Neural cell (in vitro differentiated cells): ENCODE data around the gene CSGALNACT2. TPM values are rescaled to one million over a fixed set of nuclear protein-coding genes. Genes with fewer than 3 reads are reported as not detected.

Source experiments
- H2AFZ ChIP-seq: fragments of 200-600, 300-800 bp; sonication (generic), shearing (Covaris generic); 2 replicates; pipeline ENCODE4 v1.6.0; 2014; ENCODE audit warnings: low read depth, mild to moderate bottlenecking, antibody characterized with exemption, low read length, moderate library complexity
- H3F3A ChIP-seq: fragments of 200-600 bp; shearing (Covaris generic); 2 replicates; pipeline ENCODE4 v1.6.1; 2016; ENCODE audit warnings: mild to moderate bottlenecking, moderate library complexity, mixed read lengths, antibody characterized with exemption, low read length; ENCODE audit not compliant: insufficient read depth, poor library complexity, severe bottlenecking
- H3K27ac ChIP-seq: fragments of 200-600, 300-800 bp; sonication (generic), shearing (Covaris generic); 2 replicates; pipeline ENCODE4 v1.5.1; 2014; ENCODE audit warnings: mild to moderate bottlenecking, low read length, moderate library complexity
- H3K27me3 ChIP-seq: fragments of 300-800, 200-600 bp; sonication (generic), shearing (Covaris generic); 2 replicates; pipeline ENCODE4 v1.6.0; 2014; ENCODE audit warnings: mild to moderate bottlenecking, low read depth, low read length, moderate library complexity; ENCODE audit not compliant: insufficient read depth
- H3K36me3 ChIP-seq: fragments of 300-800, 200-600 bp; sonication (generic), shearing (Covaris generic); 2 replicates; pipeline ENCODE4 v1.5.1; 2014; ENCODE audit warnings: mild to moderate bottlenecking, antibody characterized with exemption, low read length, moderate library complexity; ENCODE audit not compliant: insufficient read depth
- H3K4me2 ChIP-seq: fragments of 300-800, 200-600 bp; sonication (generic), shearing (Covaris generic); 2 replicates; pipeline ENCODE4 v1.6.0; 2014; ENCODE audit warnings: mild to moderate bottlenecking, low read length
- H3K4me3 ChIP-seq: fragments of 300-800, 200-600 bp; sonication (generic), shearing (Covaris generic); 2 replicates; pipeline ENCODE4 v1.5.1; 2014; ENCODE audit warnings: mild to moderate bottlenecking, low read length, moderate library complexity
- H3K79me2 ChIP-seq: fragments of 200-600 bp; shearing (Covaris generic); replicated peaks from 2 replicates; pipeline ENCODE4 v1.6.0; 2014; ENCODE audit warnings: mild to moderate bottlenecking, low read length, moderate library complexity; ENCODE audit not compliant: insufficient read depth
- H3K9ac ChIP-seq: fragments of 300-800, 200-600 bp; sonication (generic), shearing (Covaris generic); 2 replicates; pipeline ENCODE4 v1.6.1; 2016; ENCODE audit warnings: mild to moderate bottlenecking, low read length, mixed read lengths
- H3K9me2 ChIP-seq: fragments of 200-600 bp; shearing (Covaris generic); 2 replicates; pipeline ENCODE4 v1.6.1; 2016; ENCODE audit warnings: mild to moderate bottlenecking, low read length, mixed read lengths; ENCODE audit not compliant: insufficient read depth
- H3K9me3 ChIP-seq: fragments of 200-600, 300-800 bp; sonication (generic), shearing (Covaris generic); 2 replicates; pipeline ENCODE4 v1.6.1; 2016; ENCODE audit warnings: mild to moderate bottlenecking, mixed run types, low read length, moderate library complexity, mixed read lengths
- H4K20me1 ChIP-seq: fragments of 200-600 bp; shearing (Covaris generic); 2 replicates; pipeline ENCODE4 v1.6.1; 2016; ENCODE audit warnings: mild to moderate bottlenecking, mixed run types; ENCODE audit not compliant: insufficient read depth
- CTCF ChIP-seq: fragments of 450-650 bp; IDR thresholded peaks from 2 replicates; pipeline ENCODE4 v1.5.1; 2014; ENCODE audit warnings: antibody characterized with exemption, mild to moderate bottlenecking, moderate library complexity; ENCODE audit not compliant: poor library complexity, severe bottlenecking
- EP300 ChIP-seq: fragments of 450-650 bp; conservative IDR thresholded peaks from 2 replicates; pipeline ENCODE4 v1.6.1; 2014; ENCODE audit warnings: antibody characterized with exemption, mild to moderate bottlenecking, moderate library complexity; ENCODE audit not compliant: poor library complexity, severe bottlenecking
- EZH2 ChIP-seq: fragments of 200-600, 300-800 bp; shearing (Covaris generic), sonication (generic); IDR thresholded peaks from 2 replicates; pipeline ENCODE4 v1.6.1; 2014; ENCODE audit warnings: antibody characterized with exemption, low read length, borderline replicate concordance, mild to moderate bottlenecking; ENCODE audit not compliant: insufficient read depth, poor library complexity, severe bottlenecking
- MXI1 ChIP-seq: fragments of 450-650 bp; conservative IDR thresholded peaks from 2 replicates; pipeline ENCODE4 v1.6.1; 2014; ENCODE audit warnings: antibody characterized with exemption, mild to moderate bottlenecking; ENCODE audit not compliant: poor library complexity, severe bottlenecking
- POLR2AphosphoS5 ChIP-seq: IDR thresholded peaks from 2 replicates; pipeline ENCODE4 v1.6.1; 2012
- RAD21 ChIP-seq: fragments of 450-650 bp; conservative IDR thresholded peaks from 2 replicates; pipeline ENCODE4 v1.6.1; 2014; ENCODE audit warnings: antibody characterized with exemption, mild to moderate bottlenecking, moderate library complexity
- REST ChIP-seq: IDR thresholded peaks from 2 replicates; pipeline ENCODE4 v1.6.1; 2012; ENCODE audit warnings: borderline replicate concordance
- SMC3 ChIP-seq: fragments of 450-650 bp; conservative IDR thresholded peaks from 2 replicates; pipeline ENCODE4 v1.6.1; 2014; ENCODE audit warnings: antibody characterized with exemption, mild to moderate bottlenecking, moderate library complexity; ENCODE audit not compliant: poor library complexity
- TAF1 ChIP-seq: IDR thresholded peaks from 2 replicates; pipeline ENCODE4 v1.6.1; 2012; ENCODE audit warnings: low read depth
- polyA plus RNA-seq: library from polyadenylated mRNA; depleted of rRNA; stranded (reverse); fragments of >200 nt; gene quantifications from 2 replicates; pipeline ENCODE4 v1.2.3, GENCODE V29; 2014

Gene CSGALNACT2
- polyA plus RNA-seq, 1 donor from 2014 or later = 20.7 TPM

GRCh38 chr10:43105102-43105955 lies 32.9 kb upstream of the CSGALNACT2 start:
- no peaks in the 10 kb centered on the region for H3K79me2 ChIP-seq
- H3K9me3 ChIP-seq = no peaks in the 10 kb centered on the region
- no peaks in the 10 kb centered on the region for H3K9me2 ChIP-seq
- peaks cover 22% of the 10 kb centered on the region for H3K27me3 ChIP-seq
- TF ChIP-seq POLR2AphosphoS5 = no peak
- no peak for TF ChIP-seq TAF1
- peak; percentile 100 for TF ChIP-seq RAD21
- TF ChIP-seq EP300 = no peak
- peak; percentile 99 for TF ChIP-seq CTCF
- no peak for TF ChIP-seq EZH2
- TF ChIP-seq MXI1 = no peak
- TF ChIP-seq SMC3 = peak; percentile 98
- TF ChIP-seq REST = no peak
- H3K36me3 ChIP-seq = no peaks in the 10 kb centered on the region
- peak overlapping the region; percentile 58 for H3K9ac ChIP-seq
- H3K4me2 ChIP-seq = no peak overlapping the region
- peak overlapping the region; percentile 76 for H2AFZ ChIP-seq
- no peak overlapping the region for H3K27ac ChIP-seq
- no peaks in the 10 kb centered on the region for H3F3A ChIP-seq
- no peaks in the 10 kb centered on the region for H4K20me1 ChIP-seq
- H3K4me3 ChIP-seq = peak overlapping the region; percentile 73

DNA sequence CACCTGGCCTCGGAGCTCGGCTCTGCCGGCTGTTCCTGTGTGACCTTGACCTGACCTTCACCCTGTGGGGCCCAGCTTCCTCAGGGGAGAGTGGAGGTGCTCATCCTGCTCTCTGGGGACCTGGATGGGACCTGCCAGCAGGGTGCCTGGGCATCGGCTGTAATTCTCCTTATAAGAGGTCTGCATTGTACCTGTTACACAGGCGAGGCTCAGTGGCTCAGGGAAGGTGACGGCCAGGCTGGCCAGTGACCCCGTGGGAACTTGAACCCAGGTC lies 32.4 kb upstream of the CSGALNACT2 start:
- H3K9ac ChIP-seq = no peak overlapping the region
- H2AFZ ChIP-seq = no peak overlapping the region
- no peak overlapping the region for H3K4me2 ChIP-seq
- H3F3A ChIP-seq = no peaks in the 10 kb centered on the region
- no peaks in the 10 kb centered on the region for H3K9me3 ChIP-seq
- H3K27me3 ChIP-seq = peaks cover 22% of the 10 kb centered on the region
- H3K4me3 ChIP-seq = peak overlapping the region; percentile 73
- H3K9me2 ChIP-seq = no peaks in the 10 kb centered on the region
- no peaks in the 10 kb centered on the region for H3K36me3 ChIP-seq
- no peak for TF ChIP-seq CTCF
- TF ChIP-seq POLR2AphosphoS5 = no peak
- no peak for TF ChIP-seq RAD21
- TF ChIP-seq EP300 = no peak
- TF ChIP-seq TAF1 = no peak
- no peaks in the 10 kb centered on the region for H4K20me1 ChIP-seq
- H3K27ac ChIP-seq = no peak overlapping the region
- no peaks in the 10 kb centered on the region for H3K79me2 ChIP-seq
